Vagina (tissue), 2 donors: Measurements from ENCODE around the gene ERICH4.

Experiments used
- CTCF ChIP-seq, 3 experiments: fragments of 450-650 bp in 2 of 3; fragments of 200-600 bp in 1 of 3; sonication (generic) in 1 of 3; IDR thresholded peaks; one replicate each; pipeline ENCODE4 v1.5.1; 2017 to 2019; ENCODE audit warnings: antibody characterized with exemption in 3 of 3, mild to moderate bottlenecking in 2 of 3, moderate library complexity in 2 of 3
- POLR2AphosphoS5 ChIP-seq, 2 donors: sonication (generic); formaldehyde crosslinking; IDR thresholded peaks; one replicate each; pipeline ENCODE4 v1.9.0; 2017; ENCODE audit warnings: antibody characterized with exemption in 2 of 2, mild to moderate bottlenecking in 2 of 2, low read depth in 1 of 2; ENCODE audit not compliant: insufficient read depth in 1 of 2

- TF ChIP-seq CTCF (IDR thresholded peaks at IDR 0.05) (no peak), POLR2AphosphoS5 (IDR thresholded peaks at IDR 0.05; ENCODE audit: insufficient read depth in 1 of 2, low read depth in 1 of 2) (no peak)
Measured at GRCh38 chr19:41402010-41402409, 40.9 kb upstream of the ERICH4 start.
